Measurements from ENCODE around the gene SLX4IP. TPM values are rescaled to one million over a fixed set of nuclear protein-coding genes. Genes with fewer than 3 reads are reported as not detected.
A peak's percentile ranks its signal among the peaks of the same experiment; 100 is the strongest.

SLX4IP gene
- total and polyA plus RNA-seq, 2 of the 13 experiments (the other 11 are each of a cell fraction or from before 2014, with no cell fraction given): 3.6 to 7.3 TPM

DNA sequence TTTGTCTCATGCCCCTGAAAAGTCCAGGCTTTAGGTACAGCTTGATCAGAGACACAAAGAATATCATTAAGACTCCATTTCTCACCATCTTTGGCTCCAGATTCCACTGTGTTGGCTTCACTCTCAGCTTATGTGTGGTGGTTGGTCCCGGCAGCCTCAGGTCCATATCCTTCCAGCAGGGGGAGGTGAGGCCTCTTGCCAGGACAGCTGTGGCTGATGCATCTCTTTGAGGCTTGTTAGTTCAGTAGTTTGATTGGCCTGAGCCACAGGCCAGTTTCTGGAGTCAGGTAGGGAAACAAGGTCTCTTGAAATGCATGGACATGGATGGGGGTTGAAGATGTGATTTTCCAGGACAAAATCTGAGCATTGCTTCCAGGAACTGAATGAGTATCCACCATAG is 176.3 kb downstream of the SLX4IP start (continued):
- TF ChIP-seq, protein P1, sequence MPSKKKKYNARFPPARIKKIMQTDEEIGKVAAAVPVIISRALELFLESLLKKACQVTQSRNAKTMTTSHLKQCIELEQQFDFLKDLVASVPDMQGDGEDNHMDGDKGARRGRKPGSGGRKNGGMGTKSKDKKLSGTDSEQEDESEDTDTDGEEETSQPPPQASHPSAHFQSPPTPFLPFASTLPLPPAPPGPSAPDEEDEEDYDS (CRISPR knock-in tag; IDR thresholded peaks at IDR 0.05): no peak
- TF ChIP-seq XRCC5 (optimal IDR thresholded peaks at IDR 0.05; ENCODE audit: low read length) (peak; percentile 59), KAT2B (IDR thresholded peaks at IDR 0.05; ENCODE audit: borderline replicate concordance, low read depth, low read length) (no peak), KLF15 (CRISPR knock-in tag; IDR thresholded peaks at IDR 0.05; ENCODE audit: borderline replicate concordance) (no peak), RFXAP (CRISPR knock-in tag; IDR thresholded peaks at IDR 0.05; ENCODE audit: borderline replicate concordance) (0 out of 2 replicates have a peak, but pooled peaks have one; percentile 31), ZNF383 (CRISPR knock-in tag; IDR thresholded peaks at IDR 0.05; ENCODE audit: borderline replicate concordance) (no peak), ZNF282 (IDR thresholded peaks at IDR 0.05; ENCODE audit: partially characterized antibody) (no peak), ZNF766 (CRISPR knock-in tag; IDR thresholded peaks at IDR 0.05; ENCODE audit: borderline replicate concordance) (no peak), ZNF552 (CRISPR knock-in tag; IDR thresholded peaks at IDR 0.05; ENCODE audit: borderline replicate concordance) (no peak), SPEN (CRISPR knock-in tag; IDR thresholded peaks at IDR 0.05; ENCODE audit: low read depth) (no peak), BRD4 (CRISPR knock-in tag; IDR thresholded peaks at IDR 0.05) (no peak), GABPA (IDR thresholded peaks at IDR 0.05; ENCODE audit: low read depth, low read length) (no peak), GABPA (CRISPR knock-in tag; IDR thresholded peaks at IDR 0.05; ENCODE audit: low read depth) (no peak), MIER2 (CRISPR knock-in tag; IDR thresholded peaks at IDR 0.05) (no peak), STAG1 (CRISPR knock-in tag; IDR thresholded peaks at IDR 0.05) (peak; percentile 80), SAP130 (CRISPR knock-in tag; IDR thresholded peaks at IDR 0.05; ENCODE audit: low read depth) (peak; percentile 26; the same call in 1 of the 2 replicates), FIP1L1 (IDR thresholded peaks at IDR 0.05; ENCODE audit: borderline replicate concordance, insufficient read depth, low read depth, low read length) (no peak), ZNF292 (CRISPR knock-in tag; IDR thresholded peaks at IDR 0.05; ENCODE audit: borderline replicate concordance, low read depth) (no peak), SP5 (CRISPR knock-in tag; IDR thresholded peaks at IDR 0.05; ENCODE audit: borderline replicate concordance, low read depth) (no peak), MYC (CRISPR knock-in tag; IDR thresholded peaks at IDR 0.05; ENCODE audit: borderline replicate concordance) (no peak)
- TF ChIP-seq, protein P2, sequence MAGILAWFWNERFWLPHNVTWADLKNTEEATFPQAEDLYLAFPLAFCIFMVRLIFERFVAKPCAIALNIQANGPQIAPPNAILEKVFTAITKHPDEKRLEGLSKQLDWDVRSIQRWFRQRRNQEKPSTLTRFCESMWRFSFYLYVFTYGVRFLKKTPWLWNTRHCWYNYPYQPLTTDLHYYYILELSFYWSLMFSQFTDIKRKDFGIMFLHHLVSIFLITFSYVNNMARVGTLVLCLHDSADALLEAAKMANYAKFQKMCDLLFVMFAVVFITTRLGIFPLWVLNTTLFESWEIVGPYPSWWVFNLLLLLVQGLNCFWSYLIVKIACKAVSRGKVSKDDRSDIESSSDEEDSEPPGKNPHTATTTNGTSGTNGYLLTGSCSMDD (CRISPR knock-in tag; IDR thresholded peaks at IDR 0.05): no peak; the same call in 1 of the 2 replicates
- TF ChIP-seq, protein P3, sequence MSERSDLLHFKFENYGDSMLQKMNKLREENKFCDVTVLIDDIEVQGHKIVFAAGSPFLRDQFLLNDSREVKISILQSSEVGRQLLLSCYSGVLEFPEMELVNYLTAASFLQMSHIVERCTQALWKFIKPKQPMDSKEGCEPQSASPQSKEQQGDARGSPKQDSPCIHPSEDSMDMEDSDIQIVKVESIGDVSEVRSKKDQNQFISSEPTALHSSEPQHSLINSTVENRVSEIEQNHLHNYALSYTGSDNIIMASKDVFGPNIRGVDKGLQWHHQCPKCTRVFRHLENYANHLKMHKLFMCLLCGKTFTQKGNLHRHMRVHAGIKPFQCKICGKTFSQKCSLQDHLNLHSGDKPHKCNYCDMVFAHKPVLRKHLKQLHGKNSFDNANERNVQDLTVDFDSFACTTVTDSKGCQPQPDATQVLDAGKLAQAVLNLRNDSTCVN (CRISPR knock-in tag; IDR thresholded peaks at IDR 0.05; ENCODE audit: borderline replicate concordance): no peak
- TF ChIP-seq, protein P4, sequence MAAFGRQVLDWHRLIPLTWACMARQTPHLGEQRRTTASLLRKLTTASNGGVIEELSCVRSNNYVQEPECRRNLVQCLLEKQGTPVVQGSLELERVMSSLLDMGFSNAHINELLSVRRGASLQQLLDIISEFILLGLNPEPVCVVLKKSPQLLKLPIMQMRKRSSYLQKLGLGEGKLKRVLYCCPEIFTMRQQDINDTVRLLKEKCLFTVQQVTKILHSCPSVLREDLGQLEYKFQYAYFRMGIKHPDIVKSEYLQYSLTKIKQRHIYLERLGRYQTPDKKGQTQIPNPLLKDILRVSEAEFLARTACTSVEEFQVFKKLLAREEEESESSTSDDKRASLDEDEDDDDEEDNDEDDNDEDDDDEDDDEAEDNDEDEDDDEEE (CRISPR knock-in tag; IDR thresholded peaks at IDR 0.05): no peak
- TF ChIP-seq, protein P5, sequence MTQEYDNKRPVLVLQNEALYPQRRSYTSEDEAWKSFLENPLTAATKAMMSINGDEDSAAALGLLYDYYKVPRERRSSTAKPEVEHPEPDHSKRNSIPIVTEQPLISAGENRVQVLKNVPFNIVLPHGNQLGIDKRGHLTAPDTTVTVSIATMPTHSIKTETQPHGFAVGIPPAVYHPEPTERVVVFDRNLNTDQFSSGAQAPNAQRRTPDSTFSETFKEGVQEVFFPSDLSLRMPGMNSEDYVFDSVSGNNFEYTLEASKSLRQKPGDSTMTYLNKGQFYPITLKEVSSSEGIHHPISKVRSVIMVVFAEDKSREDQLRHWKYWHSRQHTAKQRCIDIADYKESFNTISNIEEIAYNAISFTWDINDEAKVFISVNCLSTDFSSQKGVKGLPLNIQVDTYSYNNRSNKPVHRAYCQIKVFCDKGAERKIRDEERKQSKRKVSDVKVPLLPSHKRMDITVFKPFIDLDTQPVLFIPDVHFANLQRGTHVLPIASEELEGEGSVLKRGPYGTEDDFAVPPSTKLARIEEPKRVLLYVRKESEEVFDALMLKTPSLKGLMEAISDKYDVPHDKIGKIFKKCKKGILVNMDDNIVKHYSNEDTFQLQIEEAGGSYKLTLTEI (CRISPR knock-in tag; conservative IDR thresholded peaks at IDR 0.05): no peak
- TF ChIP-seq, protein P6, sequence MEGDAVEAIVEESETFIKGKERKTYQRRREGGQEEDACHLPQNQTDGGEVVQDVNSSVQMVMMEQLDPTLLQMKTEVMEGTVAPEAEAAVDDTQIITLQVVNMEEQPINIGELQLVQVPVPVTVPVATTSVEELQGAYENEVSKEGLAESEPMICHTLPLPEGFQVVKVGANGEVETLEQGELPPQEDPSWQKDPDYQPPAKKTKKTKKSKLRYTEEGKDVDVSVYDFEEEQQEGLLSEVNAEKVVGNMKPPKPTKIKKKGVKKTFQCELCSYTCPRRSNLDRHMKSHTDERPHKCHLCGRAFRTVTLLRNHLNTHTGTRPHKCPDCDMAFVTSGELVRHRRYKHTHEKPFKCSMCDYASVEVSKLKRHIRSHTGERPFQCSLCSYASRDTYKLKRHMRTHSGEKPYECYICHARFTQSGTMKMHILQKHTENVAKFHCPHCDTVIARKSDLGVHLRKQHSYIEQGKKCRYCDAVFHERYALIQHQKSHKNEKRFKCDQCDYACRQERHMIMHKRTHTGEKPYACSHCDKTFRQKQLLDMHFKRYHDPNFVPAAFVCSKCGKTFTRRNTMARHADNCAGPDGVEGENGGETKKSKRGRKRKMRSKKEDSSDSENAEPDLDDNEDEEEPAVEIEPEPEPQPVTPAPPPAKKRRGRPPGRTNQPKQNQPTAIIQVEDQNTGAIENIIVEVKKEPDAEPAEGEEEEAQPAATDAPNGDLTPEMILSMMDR (CRISPR knock-in tag; IDR thresholded peaks at IDR 0.05): peak; percentile 83
